Cardiac muscle cell (in vitro differentiated cells and primary cell): ENCODE data around the gene DDX3X. TPM values are rescaled to one million over a fixed set of nuclear protein-coding genes. Genes with fewer than 3 reads are reported as not detected.
A peak's percentile ranks its signal among the peaks of the same experiment; 100 is the strongest.

Experiments used
- DNase-seq, 2 donors: peaks; one replicate each; pipeline versions ENCODE4 v3.0.0 to v3.0.0-alpha.2; 2010 to 2017; ENCODE audit warnings: low read depth in 1 of 2, low spot score in 1 of 2
- H3K27ac ChIP-seq: fragments of 200-600 bp; sonication (generic); 2 replicates; pipeline ENCODE4 v1.5.1; 2016
- H3K27me3 ChIP-seq: fragments of 200-600 bp; sonication (generic); 2 replicates; pipeline ENCODE4 v1.6.0; 2016; ENCODE audit warnings: control low read depth
- H3K36me3 ChIP-seq: fragments of 200-600 bp; sonication (generic); 2 replicates; pipeline ENCODE4 v1.5.1; 2016; ENCODE audit warnings: control low read depth
- H3K4me1 ChIP-seq: fragments of 200-600 bp; sonication (generic); 2 replicates; pipeline ENCODE4 v1.8.1; 2017; ENCODE audit warnings: low read depth, mild to moderate bottlenecking, mixed run types
- H3K4me3 ChIP-seq: fragments of 200-600 bp; sonication (generic); 2 replicates; pipeline ENCODE4 v1.5.1; 2016; ENCODE audit warnings: mild to moderate bottlenecking
- H3K9me3 ChIP-seq: fragments of 200-600 bp; sonication (generic); 2 replicates; pipeline ENCODE4 v1.5.1; 2017; ENCODE audit warnings: low read depth, mild to moderate bottlenecking, control low read depth
- polyA plus RNA-seq: library from polyadenylated mRNA; unstranded; fragments of >200 nt; fragmentation: Nextera tagmentation; extraction: Ambion mirVana; gene quantifications from 2 replicates; pipeline ENCODE4 v1.2.1, GENCODE V29; 2016
- total RNA-seq: library from RNA; depleted of rRNA; stranded (reverse); fragments of >200 nt; gene quantifications from 2 replicates; pipeline ENCODE4 v1.2.3, GENCODE V29; 2016
- TF ChIP-seq, protein P1 (sequence below): IDR thresholded peaks from 2 replicates; pipeline ENCODE4 v1.5.1; 2012; ENCODE audit warnings: low read depth, mild to moderate bottlenecking, low read length

DDX3X gene
- total and polyA plus RNA-seq, 2 experiments from 2014 or later, result 95.5 to 140 TPM

DNA sequence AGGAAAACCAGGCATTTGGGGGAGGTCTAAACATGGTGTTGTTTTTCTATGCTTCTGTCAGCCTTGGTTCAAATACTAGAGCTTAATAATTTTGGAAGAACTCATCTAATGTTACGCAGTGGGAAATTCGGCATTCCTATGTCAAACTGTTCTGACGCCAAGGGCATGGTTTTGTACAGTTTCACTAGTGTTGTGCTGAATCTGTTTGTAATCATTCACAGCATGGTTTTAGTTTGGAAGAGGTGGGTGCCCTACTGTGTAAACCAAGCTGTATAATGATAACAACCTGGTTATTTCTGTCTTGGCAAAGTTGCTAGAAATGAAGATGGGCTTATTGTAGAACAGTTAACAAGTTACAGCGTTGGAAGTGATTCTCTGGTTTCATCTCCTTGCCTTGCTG is 5.2 kb downstream of the DDX3X start:
- no peak for DNase-seq
- Histone ChIP-seq H3K4me3 (no peak overlapping the region), H3K27me3 (no peaks in the 10 kb centered on the region), H3K9me3 (no peaks in the 10 kb centered on the region), H3K4me1 (peaks cover 15% of the 10 kb centered on the region), H3K36me3 (peaks cover 33% of the 10 kb centered on the region), H3K27ac (no peak overlapping the region)
- TF ChIP-seq, protein P1, sequence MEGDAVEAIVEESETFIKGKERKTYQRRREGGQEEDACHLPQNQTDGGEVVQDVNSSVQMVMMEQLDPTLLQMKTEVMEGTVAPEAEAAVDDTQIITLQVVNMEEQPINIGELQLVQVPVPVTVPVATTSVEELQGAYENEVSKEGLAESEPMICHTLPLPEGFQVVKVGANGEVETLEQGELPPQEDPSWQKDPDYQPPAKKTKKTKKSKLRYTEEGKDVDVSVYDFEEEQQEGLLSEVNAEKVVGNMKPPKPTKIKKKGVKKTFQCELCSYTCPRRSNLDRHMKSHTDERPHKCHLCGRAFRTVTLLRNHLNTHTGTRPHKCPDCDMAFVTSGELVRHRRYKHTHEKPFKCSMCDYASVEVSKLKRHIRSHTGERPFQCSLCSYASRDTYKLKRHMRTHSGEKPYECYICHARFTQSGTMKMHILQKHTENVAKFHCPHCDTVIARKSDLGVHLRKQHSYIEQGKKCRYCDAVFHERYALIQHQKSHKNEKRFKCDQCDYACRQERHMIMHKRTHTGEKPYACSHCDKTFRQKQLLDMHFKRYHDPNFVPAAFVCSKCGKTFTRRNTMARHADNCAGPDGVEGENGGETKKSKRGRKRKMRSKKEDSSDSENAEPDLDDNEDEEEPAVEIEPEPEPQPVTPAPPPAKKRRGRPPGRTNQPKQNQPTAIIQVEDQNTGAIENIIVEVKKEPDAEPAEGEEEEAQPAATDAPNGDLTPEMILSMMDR, result no peak

DNA sequence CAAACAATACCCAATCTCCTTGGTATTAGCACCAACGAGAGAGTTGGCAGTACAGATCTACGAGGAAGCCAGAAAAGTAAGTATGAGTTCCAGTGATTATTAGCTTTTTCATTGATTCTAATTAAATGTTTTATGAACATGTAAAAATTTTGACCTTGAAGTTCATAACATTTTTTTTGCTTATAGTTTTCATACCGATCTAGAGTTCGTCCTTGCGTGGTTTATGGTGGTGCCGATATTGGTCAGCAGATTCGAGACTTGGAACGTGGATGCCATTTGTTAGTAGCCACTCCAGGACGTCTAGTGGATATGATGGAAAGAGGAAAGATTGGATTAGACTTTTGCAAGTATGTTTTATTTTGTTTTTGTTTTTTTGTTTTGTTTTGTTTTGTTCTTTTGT is 10.1 kb downstream of the DDX3X start:
- Histone ChIP-seq H3K36me3 (peaks cover 79% of the 10 kb centered on the region), H3K27ac (no peak overlapping the region), H3K27me3 (no peaks in the 10 kb centered on the region), H3K4me1 (peaks cover 5% of the 10 kb centered on the region), H3K9me3 (no peaks in the 10 kb centered on the region), H3K4me3 (no peak overlapping the region)
- DNase-seq, result no peak
- TF ChIP-seq, protein P1, result no peak

DNA sequence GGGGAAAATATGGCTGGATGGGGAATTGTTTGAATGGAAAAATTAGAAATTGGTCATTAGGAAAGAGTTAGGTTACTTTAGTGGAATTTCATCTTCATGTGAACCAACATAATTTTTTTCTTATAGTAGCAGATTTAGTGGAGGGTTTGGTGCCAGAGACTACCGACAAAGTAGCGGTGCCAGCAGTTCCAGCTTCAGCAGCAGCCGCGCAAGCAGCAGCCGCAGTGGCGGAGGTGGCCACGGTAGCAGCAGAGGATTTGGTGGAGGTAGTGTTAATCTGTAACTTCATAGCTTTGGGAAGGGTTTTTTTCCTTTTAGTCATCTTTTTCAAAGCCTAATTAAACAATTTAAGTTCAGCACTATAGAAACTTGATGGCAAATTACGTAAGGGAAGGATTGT is 13.2 kb downstream of the DDX3X start:
- TF ChIP-seq, protein P1, result no peak

DNA sequence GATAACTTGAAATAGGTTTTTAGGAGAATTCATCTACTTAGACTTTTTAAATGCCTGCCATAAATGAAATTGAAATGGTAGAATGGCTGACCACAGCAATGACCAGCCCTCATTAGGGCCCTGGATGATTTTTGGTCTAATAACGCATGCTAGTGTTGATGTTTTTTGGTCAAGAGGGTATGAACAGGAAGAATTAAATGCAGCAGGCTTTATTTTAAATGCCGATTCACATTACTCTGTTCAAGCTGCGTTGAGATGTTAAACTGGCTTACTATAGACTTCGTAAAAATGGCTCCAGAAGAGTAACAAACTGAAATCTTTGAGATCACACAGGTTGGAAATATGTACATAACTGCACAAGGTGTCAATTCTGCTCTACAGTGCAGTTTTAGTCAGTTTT is 14.6 kb downstream of the DDX3X start:
- no peaks in the 10 kb centered on the region for H3K9me3 ChIP-seq
- no peak for DNase-seq
- H3K36me3 ChIP-seq, result peaks cover 62% of the 10 kb centered on the region
- TF ChIP-seq, protein P1, result no peak
- no peak overlapping the region for H3K4me3 ChIP-seq
- no peaks in the 10 kb centered on the region for H3K27me3 ChIP-seq
- peak overlapping the region; percentile 26 for H3K27ac ChIP-seq
- H3K4me1 ChIP-seq, result no peaks in the 10 kb centered on the region

More for the DNA sequence above, 13.2 kb downstream of the DDX3X start:
- Histone ChIP-seq H3K36me3 (peaks cover 75% of the 10 kb centered on the region), H3K9me3 (no peaks in the 10 kb centered on the region), H3K4me3 (no peak overlapping the region), H3K4me1 (no peaks in the 10 kb centered on the region), H3K27ac (no peak overlapping the region), H3K27me3 (no peaks in the 10 kb centered on the region)
- no peak for DNase-seq

DNA sequence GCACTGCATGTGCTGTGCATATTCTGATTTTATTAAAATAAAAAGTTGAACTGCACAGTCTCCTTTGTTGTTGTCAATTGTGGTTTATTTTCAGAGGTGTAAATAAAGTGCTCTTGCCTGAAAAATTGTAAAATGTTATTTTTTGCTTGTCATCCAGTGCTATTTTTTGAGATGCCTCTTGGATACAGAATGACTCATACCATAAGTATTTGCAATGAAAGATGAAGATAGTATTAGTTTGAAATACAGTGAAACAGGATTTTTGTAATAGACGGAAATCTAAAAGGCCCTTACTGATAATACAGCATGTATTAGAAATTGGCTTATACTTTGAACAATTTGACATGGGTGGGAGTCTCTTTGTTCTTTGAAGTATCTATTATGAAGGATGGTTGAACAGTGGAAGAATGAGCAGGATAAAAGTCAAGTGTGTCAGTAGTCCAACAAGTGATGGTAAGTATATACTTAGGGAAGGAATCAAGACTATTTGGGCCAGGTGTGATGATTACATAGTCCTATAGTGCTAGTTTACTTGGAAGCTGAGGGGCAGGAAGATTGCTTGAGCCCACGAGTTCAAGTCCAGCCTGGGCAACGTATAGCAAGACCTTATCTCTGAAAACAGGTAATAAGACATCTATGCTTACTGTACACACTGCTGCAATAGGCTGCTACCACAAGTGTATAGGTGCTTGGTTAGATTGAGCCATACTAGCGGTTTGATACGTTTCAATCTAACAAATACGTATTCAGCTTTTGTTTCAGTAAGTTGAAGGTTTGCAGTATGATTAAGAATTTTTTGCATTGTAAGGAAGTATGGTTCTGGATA is 16.4 kb downstream of the DDX3X start:
- Histone ChIP-seq H3K36me3 (peaks cover 43% of the 10 kb centered on the region), H3K27me3 (no peaks in the 10 kb centered on the region), H3K9me3 (no peaks in the 10 kb centered on the region), H3K4me3 (no peak overlapping the region), H3K27ac (no peak overlapping the region), H3K4me1 (no peaks in the 10 kb centered on the region)
- TF ChIP-seq, protein P1, result no peak
- DNase-seq, result peak; percentile 15 to 29
